ENCODE measurements around the gene CERK.
"Not testable (repeated sequence)": the region's sequence is repeated elsewhere in the genome, so short reads cannot be mapped to it uniquely, and the experiment has no call there.

Gene CERK

DNA sequence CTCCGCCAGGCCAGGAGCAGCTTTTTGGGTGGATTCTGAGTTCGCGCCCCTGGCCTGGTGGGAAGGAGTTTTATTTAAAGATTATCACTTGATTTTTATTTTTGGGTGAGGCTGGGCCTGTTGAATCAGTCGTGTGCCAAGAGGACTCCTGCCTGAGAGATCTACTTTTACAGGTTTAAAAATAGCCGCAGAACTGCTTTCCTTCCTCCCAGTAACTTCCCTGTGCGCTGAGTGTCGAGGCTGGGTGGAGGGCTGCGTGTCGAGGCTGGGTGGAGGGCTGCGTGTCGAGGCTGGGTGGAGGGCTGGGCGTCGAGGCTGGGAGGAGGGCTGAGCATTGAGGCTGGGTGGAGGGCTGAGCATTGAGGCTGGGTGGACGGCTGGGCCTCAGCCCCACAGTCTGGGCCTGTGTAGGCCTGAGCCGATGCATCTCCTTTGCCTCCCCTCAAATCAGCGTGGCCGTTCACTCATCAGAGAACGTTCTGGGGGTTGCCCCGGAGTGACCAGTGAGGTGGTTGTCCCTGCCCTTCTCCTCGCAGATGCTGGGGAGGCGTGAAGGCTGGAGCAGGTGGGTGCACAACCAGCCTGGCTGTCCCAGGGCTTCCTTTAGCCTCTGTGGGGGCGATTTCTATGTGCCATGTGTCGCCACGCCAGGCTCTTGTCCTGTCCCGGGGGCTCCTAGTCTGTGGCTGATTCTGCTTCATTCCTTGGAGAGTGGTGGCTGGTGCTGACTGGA lies 87.8 kb downstream of the CERK start:
- Histone ChIP-seq H3K27me3 (replicated peaks; ENCODE audit: insufficient read depth, low read length) (no peaks in the 10 kb centered on the region), H3K4me2 (ENCODE audit: low read depth, low read length) (no peak overlapping the region), H3K9me2 (replicated peaks; ENCODE audit: insufficient read depth, low read length) (no peaks in the 10 kb centered on the region), H3F3A (ENCODE audit: insufficient read depth, low read length) (no peaks in the 10 kb centered on the region), H3K9me3 (replicated peaks; ENCODE audit: insufficient read depth, low read length) (no peaks in the 10 kb centered on the region), H3K36me3 (replicated peaks; ENCODE audit: insufficient read depth, low read length) (no peaks in the 10 kb centered on the region), H3K4me3 (ENCODE audit: low read length) (no peak overlapping the region), H4K20me1 (ENCODE audit: insufficient read depth, low read length) (no peaks in the 10 kb centered on the region), H3K27ac (ENCODE audit: low read length) (no peak overlapping the region), H2AFZ (ENCODE audit: low read length) (no peak overlapping the region), H3K9ac (ENCODE audit: low read length) (no peak overlapping the region), H3K79me2 (ENCODE audit: low read length) (no peaks in the 10 kb centered on the region), H3K4me1 (ENCODE audit: low read length) (peaks cover 6% of the 10 kb centered on the region)
- DNase-seq, result no peak
- TF ChIP-seq EZH2 (optimal IDR thresholded peaks at IDR 0.05; ENCODE audit: low read depth, low read length) (no peak), EZH2phosphoT487 (IDR thresholded peaks at IDR 0.05; ENCODE audit: low read length) (no peak)
- TF ChIP-seq, protein P1, sequence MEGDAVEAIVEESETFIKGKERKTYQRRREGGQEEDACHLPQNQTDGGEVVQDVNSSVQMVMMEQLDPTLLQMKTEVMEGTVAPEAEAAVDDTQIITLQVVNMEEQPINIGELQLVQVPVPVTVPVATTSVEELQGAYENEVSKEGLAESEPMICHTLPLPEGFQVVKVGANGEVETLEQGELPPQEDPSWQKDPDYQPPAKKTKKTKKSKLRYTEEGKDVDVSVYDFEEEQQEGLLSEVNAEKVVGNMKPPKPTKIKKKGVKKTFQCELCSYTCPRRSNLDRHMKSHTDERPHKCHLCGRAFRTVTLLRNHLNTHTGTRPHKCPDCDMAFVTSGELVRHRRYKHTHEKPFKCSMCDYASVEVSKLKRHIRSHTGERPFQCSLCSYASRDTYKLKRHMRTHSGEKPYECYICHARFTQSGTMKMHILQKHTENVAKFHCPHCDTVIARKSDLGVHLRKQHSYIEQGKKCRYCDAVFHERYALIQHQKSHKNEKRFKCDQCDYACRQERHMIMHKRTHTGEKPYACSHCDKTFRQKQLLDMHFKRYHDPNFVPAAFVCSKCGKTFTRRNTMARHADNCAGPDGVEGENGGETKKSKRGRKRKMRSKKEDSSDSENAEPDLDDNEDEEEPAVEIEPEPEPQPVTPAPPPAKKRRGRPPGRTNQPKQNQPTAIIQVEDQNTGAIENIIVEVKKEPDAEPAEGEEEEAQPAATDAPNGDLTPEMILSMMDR (IDR thresholded peaks at IDR 0.05; ENCODE audit: low read length), result no peak

DNA sequence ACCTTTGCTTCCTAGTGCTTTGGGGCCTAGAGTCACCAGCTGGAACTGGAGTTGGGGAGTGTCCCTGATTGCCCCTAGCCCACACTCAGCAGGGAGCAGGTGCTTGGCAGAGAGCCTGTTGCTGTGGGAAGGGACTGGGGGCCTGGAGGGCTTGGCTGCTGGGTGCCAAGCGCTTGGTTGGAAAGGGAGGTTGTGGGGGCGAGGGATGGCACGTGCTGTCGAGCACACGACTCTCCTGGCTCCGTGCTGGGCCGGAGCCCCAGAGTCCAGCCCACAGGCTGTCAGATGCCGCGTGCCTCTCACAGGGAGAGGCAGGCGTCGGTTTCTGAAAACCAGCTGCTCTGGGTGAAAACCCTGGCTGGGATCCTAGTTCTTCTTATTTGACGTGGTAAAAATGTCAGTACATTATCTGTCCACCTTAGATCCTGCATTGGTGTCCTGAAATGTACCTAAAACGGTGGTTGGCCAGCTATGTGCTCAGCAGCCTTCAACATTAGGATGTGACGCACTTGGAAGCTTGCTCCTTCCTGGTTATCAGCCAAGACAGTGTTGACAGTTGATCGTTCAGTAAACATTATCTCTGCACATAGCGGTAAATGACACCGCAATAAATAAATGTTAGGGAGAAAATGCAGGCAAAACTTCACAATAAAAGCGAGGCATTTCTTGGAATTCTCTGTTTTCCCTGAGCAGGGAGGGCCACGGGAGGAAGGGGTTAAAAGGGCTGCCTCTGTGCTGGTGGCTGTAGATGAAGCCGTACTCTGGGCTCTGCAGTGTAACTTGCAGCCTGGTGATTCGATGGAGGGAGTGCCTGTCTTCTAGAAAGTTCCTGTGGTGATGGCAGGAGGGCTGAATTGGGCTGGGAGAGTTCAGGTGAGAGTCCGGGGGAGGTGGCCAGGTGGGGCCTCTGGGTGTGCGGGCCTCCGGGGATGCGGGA lies 88.6 kb downstream of the CERK start:
- Histone ChIP-seq H3K9me2 (replicated peaks; ENCODE audit: insufficient read depth, low read length) (no peaks in the 10 kb centered on the region), H4K20me1 (ENCODE audit: insufficient read depth, low read length) (no peaks in the 10 kb centered on the region), H3K4me1 (ENCODE audit: low read length) (peaks cover 6% of the 10 kb centered on the region), H3K27ac (ENCODE audit: low read length) (no peak overlapping the region), H3K9ac (ENCODE audit: low read length) (no peak overlapping the region), H3K9me3 (replicated peaks; ENCODE audit: insufficient read depth, low read length) (no peaks in the 10 kb centered on the region), H3K27me3 (replicated peaks; ENCODE audit: insufficient read depth, low read length) (no peaks in the 10 kb centered on the region), H3K36me3 (replicated peaks; ENCODE audit: insufficient read depth, low read length) (no peaks in the 10 kb centered on the region), H2AFZ (ENCODE audit: low read length) (no peak overlapping the region), H3F3A (ENCODE audit: insufficient read depth, low read length) (no peaks in the 10 kb centered on the region), H3K4me3 (ENCODE audit: low read length) (no peak overlapping the region), H3K4me2 (ENCODE audit: low read depth, low read length) (no peak overlapping the region), H3K79me2 (ENCODE audit: low read length) (no peaks in the 10 kb centered on the region)
- no peak for DNase-seq
- TF ChIP-seq EZH2phosphoT487 (IDR thresholded peaks at IDR 0.05; ENCODE audit: low read length) (no peak), EZH2 (optimal IDR thresholded peaks at IDR 0.05; ENCODE audit: low read depth, low read length) (no peak)
- TF ChIP-seq, protein P1 (IDR thresholded peaks at IDR 0.05; ENCODE audit: low read length), result no peak

DNA sequence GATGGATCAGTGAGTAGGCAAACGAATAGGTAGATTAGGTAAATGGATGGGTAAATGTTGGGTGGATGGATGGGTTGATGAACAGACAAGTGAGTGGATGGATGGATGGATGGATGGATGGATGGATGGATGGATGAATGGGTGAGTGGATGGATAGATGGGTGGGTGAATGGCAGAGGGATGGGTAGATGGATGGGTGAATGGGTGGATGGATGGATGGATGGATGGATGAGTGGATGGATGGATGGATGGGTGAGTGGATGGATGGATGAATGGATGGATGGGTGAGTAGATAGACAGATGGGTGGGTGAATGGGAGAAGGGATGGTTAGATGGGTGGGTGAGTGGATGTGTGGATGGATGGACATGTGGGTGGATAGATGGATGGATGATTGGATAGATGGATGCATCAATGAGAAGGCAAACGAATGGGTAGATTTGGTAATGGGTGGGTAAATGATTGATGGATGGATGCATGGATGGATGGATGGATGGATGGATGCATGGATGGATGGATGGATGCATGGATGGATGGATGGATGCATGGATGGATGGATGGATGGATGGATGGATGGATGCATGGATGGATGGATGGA lies 89.7 kb downstream of the CERK start:
- not testable (repeated sequence) for H3K4me3 ChIP-seq (ENCODE audit: low read length); H3K4me1 ChIP-seq (ENCODE audit: low read length); H3K9ac ChIP-seq (ENCODE audit: low read length); H2AFZ ChIP-seq (ENCODE audit: low read length); H3K9me3 ChIP-seq (replicated peaks; ENCODE audit: insufficient read depth, low read length); DNase-seq; H3K36me3 ChIP-seq (replicated peaks; ENCODE audit: insufficient read depth, low read length); H3K27me3 ChIP-seq (replicated peaks; ENCODE audit: insufficient read depth, low read length); H3K79me2 ChIP-seq (ENCODE audit: low read length); H3F3A ChIP-seq (ENCODE audit: insufficient read depth, low read length); H3K27ac ChIP-seq (ENCODE audit: low read length); H4K20me1 ChIP-seq (ENCODE audit: insufficient read depth, low read length); H3K4me2 ChIP-seq (ENCODE audit: low read depth, low read length); H3K9me2 ChIP-seq (replicated peaks; ENCODE audit: insufficient read depth, low read length)
